Stimulated activated CD4-positive, alpha-beta T cell treated with anti-CD3 and anti-CD28 coated beads, Interleukin-2, amount 100 ng/mL, for 4 hours (primary cell): ENCODE measurements around the gene WDR90.

Experiments
- DNase-seq: peaks from one replicate; pipeline ENCODE4 v3.0.0-alpha.2; 2020; ENCODE audit warnings: low read depth

WDR90 gene

GRCh38 chr16:648781-649589 lies at the start of gene WDR90:
Gene WDR90 (plus strand): TSS chr16:649365. CDS start chr16:649417, 52 bp downstream.
- DNase-seq, result peak; percentile 91

GRCh38 chr16:600781-601180 lies 48.4 kb upstream of the WDR90 start:
- DNase-seq, result no peak

DNA sequence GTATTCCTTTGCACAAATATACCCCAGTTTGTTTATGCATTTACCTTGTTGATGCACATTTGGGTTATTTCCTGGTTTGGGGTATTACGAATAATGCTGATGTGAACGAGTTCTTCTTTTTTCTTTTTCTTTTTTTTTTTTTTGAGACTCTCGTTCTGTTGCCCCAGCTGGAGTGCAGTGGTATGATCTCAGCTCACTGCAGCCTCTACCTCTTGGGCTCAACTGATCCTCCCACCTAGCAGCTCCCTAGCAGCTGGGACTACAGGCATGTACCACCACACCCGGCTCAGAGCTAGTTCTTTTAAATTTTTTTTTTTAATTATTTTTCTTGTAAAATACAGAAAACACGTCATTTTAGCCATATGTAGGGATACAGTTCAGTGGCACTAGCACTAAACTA lies 45.2 kb upstream of the WDR90 start:
- no peak for DNase-seq

GRCh38 chr16:606656-607307 lies 42.4 kb upstream of the WDR90 start:
- DNase-seq, result no peak

- no peak for DNase-seq
Observed at GRCh38 chr16:608019-608418, 41.1 kb upstream of the WDR90 start.

DNA sequence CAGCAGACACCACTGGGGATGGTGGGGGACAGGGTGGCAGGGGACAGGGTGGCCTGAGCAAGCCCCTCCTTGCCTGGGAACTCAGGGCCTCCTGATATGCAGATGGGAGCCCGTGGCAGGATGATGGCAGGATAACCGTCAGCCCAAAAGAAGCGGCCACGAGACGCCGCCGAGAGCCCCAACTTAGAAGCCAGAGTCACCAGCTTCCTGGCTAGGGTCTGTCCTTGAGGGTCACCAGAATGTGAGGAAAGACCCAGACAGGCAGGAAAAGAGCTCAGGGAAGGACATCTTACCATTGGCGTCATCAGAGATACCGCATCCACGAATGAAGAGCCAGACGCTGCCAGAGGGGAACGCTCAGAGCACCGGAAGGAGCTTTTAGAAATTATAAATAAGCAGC lies 39.8 kb upstream of the WDR90 start:
- no peak for DNase-seq

DNA sequence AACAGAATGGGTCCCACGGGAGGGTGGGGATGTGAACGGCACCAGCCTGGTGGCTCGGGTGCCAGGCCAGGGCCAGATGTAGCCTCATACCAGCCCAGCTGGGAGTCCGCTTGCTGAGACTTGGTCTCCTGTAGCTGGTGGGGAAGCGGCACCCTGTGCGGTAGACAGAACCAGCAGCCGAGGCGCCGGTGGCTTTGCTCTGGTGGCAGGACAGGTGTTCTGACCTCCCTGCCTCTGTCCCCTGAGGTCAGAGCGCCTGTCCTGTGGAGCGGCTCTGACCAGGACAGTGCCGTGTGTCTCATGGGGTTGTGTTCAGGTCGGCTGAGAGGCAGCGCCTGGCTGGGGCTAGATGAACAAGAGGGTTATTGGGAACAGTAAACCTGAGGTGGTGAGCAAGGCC lies 39.2 kb upstream of the WDR90 start:
- DNase-seq, result no peak

- peak; percentile 32 for DNase-seq
Observed at GRCh38 chr16:610513-611381, 38.4 kb upstream of the WDR90 start.

DNA sequence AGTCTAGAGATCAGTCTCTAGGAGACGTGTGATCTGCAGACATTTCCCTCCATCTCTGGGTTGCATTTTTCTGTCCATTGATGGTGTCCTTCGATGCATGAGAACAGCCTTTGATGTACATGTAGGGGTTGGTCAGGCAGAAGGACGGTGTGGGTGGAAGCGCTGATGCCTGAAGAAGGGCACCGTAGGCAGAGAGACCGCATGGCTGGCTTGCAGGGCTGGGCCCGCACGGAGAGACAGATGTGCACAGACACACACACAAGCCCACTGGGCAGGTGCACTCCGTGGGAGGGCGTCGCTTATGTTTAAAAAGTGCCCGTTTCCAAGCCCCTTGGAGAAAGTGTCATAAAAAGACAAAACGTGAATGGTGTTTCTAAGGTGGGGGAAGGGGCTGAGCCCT lies 34.0 kb upstream of the WDR90 start:
- no peak for DNase-seq

DNA sequence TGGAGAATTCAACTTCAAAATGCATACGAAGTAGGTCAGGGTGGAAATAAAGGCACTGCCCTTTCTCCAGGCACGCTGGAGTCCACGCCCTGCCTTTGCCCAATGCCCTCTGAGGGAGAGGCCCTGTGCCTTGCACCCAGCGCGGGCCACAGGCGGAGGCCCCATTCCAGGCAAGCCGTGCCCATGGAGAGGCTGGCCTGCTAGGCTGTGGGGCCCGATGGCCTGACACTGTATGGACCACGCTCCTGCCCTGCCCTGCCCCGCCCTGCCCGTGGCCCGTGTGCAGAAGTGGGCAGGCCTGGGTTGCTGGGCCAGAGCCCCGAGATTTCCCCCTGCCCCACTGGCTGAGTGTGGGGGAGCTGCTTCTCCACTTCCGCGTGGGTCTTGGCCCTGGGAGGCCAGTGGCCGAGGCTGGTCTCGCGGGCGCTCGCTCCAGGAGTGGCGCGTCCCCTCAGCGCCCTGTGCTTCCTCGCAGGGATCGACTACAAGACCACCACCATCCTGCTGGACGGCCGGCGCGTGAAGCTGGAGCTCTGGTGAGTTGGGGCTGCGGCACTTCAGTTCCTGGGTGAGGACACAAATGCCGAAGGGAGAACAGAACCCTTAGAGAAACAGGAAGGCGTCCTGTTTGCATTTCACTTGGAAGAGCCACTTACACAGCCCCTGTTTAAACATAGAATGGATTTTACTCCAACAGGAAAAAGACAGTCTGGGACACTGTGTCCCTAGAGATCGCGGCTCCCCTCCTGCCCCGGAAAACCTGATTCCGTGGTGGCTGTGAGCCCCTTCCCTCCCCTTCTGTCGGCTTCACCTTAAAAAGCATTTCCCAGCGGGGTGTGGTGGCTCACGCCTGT lies 32.2 kb upstream of the WDR90 start:
- DNase-seq, result no peak

GRCh38 chr16:617855-618254 lies 31.3 kb upstream of the WDR90 start:
- no peak for DNase-seq

DNA sequence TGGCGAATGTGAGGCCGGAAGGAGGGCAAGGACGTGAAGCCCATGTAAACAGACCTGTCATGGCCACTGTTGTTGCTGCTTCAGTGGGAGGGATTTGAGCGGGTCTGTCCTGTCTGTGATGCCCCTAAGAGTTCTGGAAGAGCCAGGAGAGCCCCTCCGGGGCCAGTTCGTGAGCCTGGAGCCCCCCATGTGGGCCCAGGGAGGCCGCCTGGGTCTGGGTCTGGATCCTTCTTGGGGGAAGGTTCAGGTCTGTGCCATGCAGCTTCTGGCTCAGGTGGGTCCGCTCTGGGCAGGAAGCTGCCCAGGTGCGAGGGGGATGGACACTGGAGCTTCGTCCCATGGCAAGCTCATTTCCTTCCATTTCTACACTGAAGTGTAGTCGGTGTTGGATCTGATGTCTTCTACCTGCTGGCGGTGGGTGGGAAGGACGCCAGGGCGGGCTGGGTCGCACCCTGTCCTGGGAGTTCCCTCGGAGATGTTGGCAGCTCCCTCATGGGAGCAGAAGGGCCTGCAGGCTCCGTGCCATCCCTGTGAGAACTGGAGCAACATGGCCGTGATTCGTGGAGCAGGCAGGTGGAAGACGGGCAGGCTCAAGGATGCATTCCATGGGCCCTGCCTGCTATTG lies 29.6 kb upstream of the WDR90 start:
- DNase-seq, result no peak

DNA sequence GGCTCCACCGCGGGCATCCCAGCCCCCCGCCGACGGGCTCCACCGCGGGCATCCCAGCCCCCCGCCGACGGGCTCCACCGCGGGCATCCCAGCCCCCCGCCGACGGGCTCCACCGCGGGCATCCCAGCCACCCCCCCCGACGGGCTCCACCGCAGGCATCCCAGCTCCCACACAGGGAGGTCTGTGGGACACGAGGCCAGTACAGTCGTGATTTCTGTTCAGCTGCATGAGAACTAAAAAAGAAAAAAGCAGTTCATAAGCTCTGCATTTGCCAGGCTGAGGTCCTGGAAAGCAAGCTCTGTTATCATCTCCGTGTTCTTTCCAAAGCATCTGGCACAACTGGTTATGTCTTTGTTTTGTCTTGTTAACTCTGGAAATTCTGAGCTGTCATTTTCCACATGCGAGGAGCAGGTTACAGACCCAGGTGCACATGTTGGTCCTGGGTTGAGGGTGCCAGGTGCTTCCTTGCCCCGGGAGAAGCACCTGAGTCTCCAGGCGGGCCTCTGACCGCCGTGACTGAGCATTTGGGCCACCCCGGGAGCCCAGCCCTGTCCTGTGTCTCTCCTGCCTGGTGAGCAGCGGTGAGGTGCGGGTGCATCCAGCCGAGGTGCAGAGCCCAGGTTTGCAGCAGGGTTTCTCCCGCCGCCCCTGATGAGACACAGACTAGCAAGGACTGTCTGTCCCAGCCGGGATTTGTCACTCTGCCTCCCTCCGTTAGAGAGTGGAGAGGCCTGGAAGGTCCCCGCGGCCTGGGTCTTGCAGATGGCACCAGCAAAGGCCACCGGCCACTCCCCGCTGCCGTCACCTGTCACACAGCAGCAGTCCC lies 28.3 kb upstream of the WDR90 start:
- DNase-seq, result no peak

DNA sequence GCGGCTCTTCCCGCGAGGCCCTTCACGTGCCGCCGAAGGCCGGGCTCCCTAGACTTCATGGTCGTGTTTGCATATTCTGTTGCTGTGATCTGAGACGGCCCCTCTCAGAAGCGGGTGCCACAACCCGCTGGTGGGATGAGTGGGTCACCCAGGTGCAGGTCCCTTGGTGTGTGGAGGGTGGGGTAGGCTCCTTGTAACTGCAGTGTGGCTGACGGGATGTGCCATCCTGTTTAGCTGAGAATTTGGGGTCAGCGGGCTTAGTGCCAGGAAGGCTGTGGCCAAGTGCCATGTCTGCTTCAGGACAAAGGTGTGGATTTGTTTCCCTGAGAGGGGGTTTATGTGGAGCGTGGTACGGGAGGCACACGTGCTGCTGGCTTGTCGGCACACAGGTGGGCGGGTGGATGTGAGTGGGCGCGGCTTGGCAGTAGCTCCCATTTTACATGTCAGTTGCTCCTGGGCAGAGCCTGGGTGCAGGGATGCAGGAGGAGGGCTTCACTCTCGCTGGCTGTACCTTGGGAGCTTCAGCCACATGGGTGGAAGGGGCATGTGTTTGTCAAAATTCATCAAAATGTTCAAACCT lies 27.5 kb upstream of the WDR90 start:
- no peak for DNase-seq

DNA sequence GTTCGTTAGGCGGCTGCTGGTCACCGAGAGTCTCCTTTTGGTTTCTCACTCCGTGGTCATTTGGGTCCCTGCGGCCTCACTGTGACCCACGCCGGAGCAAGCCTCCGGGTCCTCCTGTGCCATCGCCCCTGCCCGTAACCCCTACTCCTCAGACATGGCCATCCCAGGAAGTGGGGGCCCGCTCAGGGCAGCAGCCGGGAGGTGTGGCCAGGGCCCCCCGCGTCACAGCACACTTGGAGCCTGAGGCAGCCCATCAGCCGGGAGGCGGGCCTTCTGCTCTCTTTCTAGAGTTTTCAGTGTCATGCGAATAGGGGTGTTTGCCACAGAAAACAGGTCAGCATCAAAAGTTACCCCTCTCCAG lies 26.3 kb upstream of the WDR90 start:
- no peak for DNase-seq

DNA sequence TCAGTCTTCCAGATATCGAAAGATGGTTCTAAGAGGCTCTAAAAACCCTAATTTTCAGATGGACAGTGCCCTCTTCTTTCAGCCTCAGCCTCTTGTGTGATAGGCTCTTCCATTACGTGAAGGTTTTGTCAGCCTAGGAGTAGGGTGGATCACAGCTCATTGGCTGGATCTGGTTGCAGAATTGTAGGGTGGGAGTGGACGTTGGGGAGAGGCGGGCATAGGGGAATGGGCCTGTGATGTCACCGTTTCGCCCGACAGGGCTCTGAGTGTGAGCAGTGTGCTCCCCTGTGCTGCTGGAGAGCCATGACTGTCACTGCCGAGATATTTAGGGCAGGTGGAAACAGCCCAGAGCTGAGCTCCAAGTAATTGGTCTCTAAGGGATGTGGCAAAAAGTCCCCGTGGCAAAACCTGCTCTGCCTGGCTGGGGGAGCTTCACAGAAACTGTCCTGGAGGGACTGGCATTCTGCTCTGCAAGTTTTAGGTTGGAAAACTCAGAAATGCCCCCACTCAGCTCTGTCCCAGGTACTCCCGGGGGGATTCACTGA lies 24.6 kb upstream of the WDR90 start:
- DNase-seq, result no peak

GRCh38 chr16:625117-625976 lies 23.8 kb upstream of the WDR90 start:
- no peak for DNase-seq

GRCh38 chr16:625977-626765 lies 23.0 kb upstream of the WDR90 start:
- DNase-seq, result no peak
